OCI-LY7 (cell line): ENCODE results near the gene RNF145. TPM values are rescaled to one million over a fixed set of nuclear protein-coding genes. Genes with fewer than 3 reads are reported as not detected.

Experiments
- BruUV-seq: library from RNA; stranded (reverse); fragments of 400-500 nt; replicated peaks from 2 replicates; lab custom pipeline; 2021; lab: Mats Ljungman, UMichigan
- CTCF ChIA-PET: fragments of 300-600 bp; sonication (Branson Sonifier 250); formaldehyde crosslinking; loops from one replicate; lab custom pipeline; 2022; ENCODE audit warnings: antibody characterized with exemption; ENCODE audit not compliant: unreplicated experiment; lab: Charles Lee
- POLR2A ChIA-PET: fragments of 300-600 bp; sonication (Branson Sonifier 250); formaldehyde crosslinking; loops from one replicate; lab custom pipeline; 2022; ENCODE audit warnings: antibody characterized with exemption; lab: Charles Lee
- DNase-seq: peaks from one replicate; pipeline ENCODE4 v3.0.0-alpha.2; 2015; ENCODE audit warnings: low spot score
- H2AFZ ChIP-seq: fragments of 200-600 bp; sonication (generic), shearing (Covaris generic); 2 replicates; pipeline ENCODE4 v1.6.1; 2014; ENCODE audit warnings: mild to moderate bottlenecking, antibody characterized with exemption, low read length, moderate library complexity
- H3K27ac ChIP-seq: fragments of 200-600 bp; sonication (generic); 2 replicates; pipeline ENCODE4 v1.5.1; 2014; ENCODE audit warnings: mixed run types, low read depth, mild to moderate bottlenecking, moderate library complexity, low read length, inconsistent platforms; ENCODE audit not compliant: poor library complexity, severe bottlenecking
- H3K36me3 ChIP-seq: fragments of 200-600 bp; sonication (generic); 2 replicates; pipeline ENCODE4 v1.6.1; 2014; ENCODE audit warnings: mild to moderate bottlenecking, antibody characterized with exemption, low read length, moderate library complexity, mixed read lengths; ENCODE audit not compliant: insufficient read depth
- H3K4me1 ChIP-seq: fragments of 200-600 bp; sonication (generic); 2 replicates; pipeline ENCODE4 v1.5.1; 2014; ENCODE audit warnings: mild to moderate bottlenecking, low read length; ENCODE audit not compliant: insufficient read depth, poor library complexity, severe bottlenecking
- H3K4me2 ChIP-seq: fragments of 200-600 bp; sonication (generic); 2 replicates; pipeline ENCODE4 v1.6.1; 2014; ENCODE audit warnings: mild to moderate bottlenecking, low read length
- H3K4me3 ChIP-seq: fragments of 200-600 bp; sonication (generic); 2 replicates; pipeline ENCODE4 v1.5.1; 2014; ENCODE audit warnings: mild to moderate bottlenecking, low read depth, low read length; ENCODE audit not compliant: poor library complexity, severe bottlenecking
- H3K79me2 ChIP-seq: fragments of 200-600 bp; sonication (generic); 2 replicates; pipeline ENCODE4 v1.6.1; 2016; ENCODE audit warnings: low read depth, mild to moderate bottlenecking, low read length, moderate library complexity, mixed read lengths; ENCODE audit not compliant: insufficient read depth
- H3K9me2 ChIP-seq: fragments of 200-600 bp; sonication (generic); 2 replicates; pipeline ENCODE4 v1.6.1; 2016; ENCODE audit warnings: mild to moderate bottlenecking, low read length, mixed read lengths; ENCODE audit not compliant: insufficient read depth
- H3K9me3 ChIP-seq: fragments of 200-600 bp; sonication (generic); 2 replicates; pipeline ENCODE4 v1.6.1; 2014; ENCODE audit warnings: mild to moderate bottlenecking, mixed run types, low read length, mixed read lengths
- H4K20me1 ChIP-seq: fragments of 200-600 bp; sonication (generic); 2 replicates; pipeline ENCODE4 v1.6.1; 2014; ENCODE audit warnings: mild to moderate bottlenecking, antibody characterized with exemption, low read length, moderate library complexity, mixed read lengths; ENCODE audit not compliant: insufficient read depth
- CTCF ChIP-seq: fragments of 200-600 bp; sonication (generic); conservative IDR thresholded peaks from 2 replicates; pipeline ENCODE4 v1.5.1; 2014; ENCODE audit warnings: mild to moderate bottlenecking, antibody characterized with exemption, low read length, moderate library complexity, mixed read lengths
- EZH2phosphoT487 ChIP-seq: fragments of 200-600 bp; sonication (generic); IDR thresholded peaks from 2 replicates; pipeline ENCODE4 v1.6.1; 2018; ENCODE audit warnings: low read depth, borderline replicate concordance, mild to moderate bottlenecking, mixed run types, antibody characterized with exemption, low read length, moderate library complexity, mixed read lengths
- intact Hi-C: fragments of 100-400 bp; cut with micrococcal nuclease; formaldehyde crosslinking; loops from one replicate; pipeline ENCODE4 v1.10.0; 2022; ENCODE audit not compliant: unreplicated experiment
- total RNA-seq, 2 experiments: library from RNA; depleted of rRNA in 1 of 2; stranded (reverse); fragments of >200 nt in 1 of 2; shearing (Covaris generic) in 1 of 2; gene quantifications; 2 replicates each; pipeline ENCODE4 v1.2.3, GENCODE V29; 2014 to 2022

The RNF145 gene
- total RNA-seq, 2 experiments from 2014 or later = 18.6 to 34.9 TPM

- H2AFZ ChIP-seq = no peak overlapping the region
- H3K27ac ChIP-seq = no peak overlapping the region
- no peak overlapping the region for H3K4me2 ChIP-seq
- ChIA-PET POLR2A (interaction anchor here (0.8 to 1.1 kb wide), 2 partner anchors 12 to 33 kb away, joined by 3 to 4 read pairs; no protein-coding TSS in a partner anchor), CTCF (no interaction called here)
- intact Hi-C loops = no loop called here
- H3K9me3 ChIP-seq = no peaks in the 10 kb centered on the region
- peaks cover 5% of the 10 kb centered on the region for H3K4me1 ChIP-seq
- no peaks in the 10 kb centered on the region for H3K79me2 ChIP-seq
- no peaks in the 10 kb centered on the region for H4K20me1 ChIP-seq
- H3K36me3 ChIP-seq = no peaks in the 10 kb centered on the region
- no peak for DNase-seq
- TF ChIP-seq CTCF (no peak), EZH2phosphoT487 (no peak)
- no peak overlapping the region for H3K4me3 ChIP-seq
- no peaks in the 10 kb centered on the region for H3K9me2 ChIP-seq
- BruUV-seq = no TSS peak
Observed at GRCh38 chr5:159243385-159243784, 34.0 kb upstream of the RNF145 start.

- POLR2A ChIA-PET = interaction anchor here (0.6 to 0.8 kb wide), 3 partner anchors 12 to 45 kb away, joined by 3 to 4 read pairs (median 4); no protein-coding TSS in a partner anchor
- Histone ChIP-seq H3K9me3 (no peaks in the 10 kb centered on the region), H3K27ac (no peak overlapping the region), H3K9me2 (no peaks in the 10 kb centered on the region), H3K79me2 (no peaks in the 10 kb centered on the region), H3K36me3 (no peaks in the 10 kb centered on the region), H3K4me2 (no peak overlapping the region), H2AFZ (no peak overlapping the region), H4K20me1 (no peaks in the 10 kb centered on the region), H3K4me3 (no peak overlapping the region), H3K4me1 (peaks cover 5% of the 10 kb centered on the region)
- CTCF ChIA-PET = no interaction called here
- intact Hi-C loops = no loop called here
- DNase-seq = no peak
- BruUV-seq = no TSS peak
- TF ChIP-seq CTCF (no peak), EZH2phosphoT487 (no peak)
Observed at GRCh38 chr5:159242656-159243055, 33.3 kb upstream of the RNF145 start.

- Histone ChIP-seq H3K79me2 (no peaks in the 10 kb centered on the region), H2AFZ (no peak overlapping the region), H3K4me1 (peaks cover 5% of the 10 kb centered on the region), H3K9me3 (no peaks in the 10 kb centered on the region), H3K4me3 (no peak overlapping the region), H3K36me3 (no peaks in the 10 kb centered on the region), H3K9me2 (no peaks in the 10 kb centered on the region), H4K20me1 (no peaks in the 10 kb centered on the region), H3K4me2 (no peak overlapping the region), H3K27ac (no peak overlapping the region)
- no TSS peak for BruUV-seq
- DNase-seq = no peak
- TF ChIP-seq CTCF (no peak), EZH2phosphoT487 (no peak)
- intact Hi-C loops = no loop called here
- CTCF ChIA-PET = no interaction called here
- POLR2A ChIA-PET = no interaction called here
Observed at GRCh38 chr5:159241946-159242552, 32.7 kb upstream of the RNF145 start.
